Activated naive CD4-positive, alpha-beta T cell treated with anti-CD3 and anti-CD28 coated beads for 36 hours (primary cell): ENCODE measurements around the gene IGF2R. TPM values are rescaled to one million over a fixed set of nuclear protein-coding genes. Genes with fewer than 3 reads are reported as not detected.

Source experiments
- CTCF ChIA-PET: fragments of 350-600 bp; sonication (Branson Sonifier 250); formaldehyde crosslinking; loops from one replicate; lab custom pipeline; 2021; ENCODE audit warnings: antibody characterized with exemption; lab: Charles Lee
- DNase-seq: peaks from one replicate; pipeline ENCODE4 v3.0.0-alpha.2; 2020
- H3K27ac Mint-ChIP-seq: one replicate; pipeline ENCODE4 v1.8.0; 2021; ENCODE audit warnings: mild to moderate bottlenecking, mixed read lengths
- H3K27me3 Mint-ChIP-seq: one replicate; pipeline ENCODE4 v1.8.0; 2021; ENCODE audit warnings: low read depth, mixed read lengths
- H3K36me3 Mint-ChIP-seq: one replicate; pipeline ENCODE4 v1.8.0; 2021; ENCODE audit warnings: low read depth, mixed read lengths
- H3K4me1 Mint-ChIP-seq: one replicate; pipeline ENCODE4 v1.8.0; 2021; ENCODE audit warnings: low read depth, mixed read lengths
- H3K4me3 Mint-ChIP-seq: one replicate; pipeline ENCODE4 v1.8.0; 2021; ENCODE audit warnings: mild to moderate bottlenecking, moderate library complexity, mixed read lengths
- H3K9me3 Mint-ChIP-seq: one replicate; pipeline ENCODE4 v1.8.0; 2021; ENCODE audit warnings: mixed read lengths
- intact Hi-C: fragments of 100-400 bp; cut with micrococcal nuclease; formaldehyde crosslinking; loops from one replicate; pipeline ENCODE4 v1.15.1; 2023
- total RNA-seq, 2 experiments: library from RNA; stranded (reverse); gene quantifications; one replicate each; pipeline ENCODE4 v1.2.3, GENCODE V29; 2021

Gene IGF2R
- total RNA-seq, 2 experiments from 2014 or later: 42.1 to 44.5 TPM

- no peak for DNase-seq
- intact Hi-C loops: no loop called here
- Mint-ChIP-seq H3K36me3 (peaks cover 10% of the 10 kb centered on the region), H3K9me3 (no peaks in the 10 kb centered on the region), H3K4me3 (no peak overlapping the region), H3K27ac (no peak overlapping the region), H3K27me3 (no peaks in the 10 kb centered on the region), H3K4me1 (peaks cover 45% of the 10 kb centered on the region)
- CTCF ChIA-PET: no interaction called here
Measured at GRCh38 chr6:160004419-160005175, 35.7 kb downstream of the IGF2R start.

- intact Hi-C loops: no loop called here
- Mint-ChIP-seq H3K4me3 (no peak overlapping the region), H3K4me1 (peaks cover 40% of the 10 kb centered on the region)
Measured at GRCh38 chr6:160005211-160005610, 36.3 kb downstream of the IGF2R start.

GRCh38 chr6:160005861-160006540 lies 37.1 kb downstream of the IGF2R start:
- Mint-ChIP-seq H3K4me3 (no peak overlapping the region), H3K9me3 (no peaks in the 10 kb centered on the region), H3K27ac (no peak overlapping the region), H3K36me3 (peaks cover 10% of the 10 kb centered on the region), H3K27me3 (no peaks in the 10 kb centered on the region), H3K4me1 (peaks cover 35% of the 10 kb centered on the region)
- CTCF ChIA-PET: no interaction called here
- DNase-seq: no peak
- intact Hi-C loops: loop anchor here (2.0 kb wide), 1 partner anchor 37 kb away; no protein-coding TSS in a partner anchor

More at GRCh38 chr6:160005211-160005610, 36.3 kb downstream of the IGF2R start:
- H3K36me3 Mint-ChIP-seq: peaks cover 8% of the 10 kb centered on the region
- CTCF ChIA-PET: no interaction called here
- no peaks in the 10 kb centered on the region for H3K9me3 Mint-ChIP-seq
- H3K27me3 Mint-ChIP-seq: no peaks in the 10 kb centered on the region
- DNase-seq: no peak
- H3K27ac Mint-ChIP-seq: no peak overlapping the region

- CTCF ChIA-PET: no interaction called here
- Mint-ChIP-seq H3K4me1 (peaks cover 33% of the 10 kb centered on the region), H3K36me3 (peaks cover 22% of the 10 kb centered on the region)
Measured at GRCh38 chr6:160007145-160007544, 38.3 kb downstream of the IGF2R start.

GRCh38 chr6:160007611-160008010 lies 38.7 kb downstream of the IGF2R start:
- no peaks in the 10 kb centered on the region for H3K27me3 Mint-ChIP-seq
- H3K27ac Mint-ChIP-seq: no peak overlapping the region
- CTCF ChIA-PET: no interaction called here
- DNase-seq: no peak
- intact Hi-C loops: loop anchor here (2.0 kb wide), 1 partner anchor 35 kb away; no protein-coding TSS in a partner anchor
- H3K9me3 Mint-ChIP-seq: no peaks in the 10 kb centered on the region
- H3K4me3 Mint-ChIP-seq: no peak overlapping the region
- H3K36me3 Mint-ChIP-seq: peaks cover 25% of the 10 kb centered on the region
- peaks cover 30% of the 10 kb centered on the region for H3K4me1 Mint-ChIP-seq

More at GRCh38 chr6:160007145-160007544, 38.3 kb downstream of the IGF2R start:
- no peak overlapping the region for H3K27ac Mint-ChIP-seq
- DNase-seq: no peak
- no peaks in the 10 kb centered on the region for H3K9me3 Mint-ChIP-seq
- intact Hi-C loops: loop anchor here (2.0 kb wide), 1 partner anchor 36 kb away; no protein-coding TSS in a partner anchor
- H3K27me3 Mint-ChIP-seq: no peaks in the 10 kb centered on the region
- H3K4me3 Mint-ChIP-seq: no peak overlapping the region

- intact Hi-C loops: no loop called here
- DNase-seq: no peak
- peaks cover 28% of the 10 kb centered on the region for H3K36me3 Mint-ChIP-seq
- H3K4me3 Mint-ChIP-seq: no peak overlapping the region
- peaks cover 40% of the 10 kb centered on the region for H3K4me1 Mint-ChIP-seq
- no peak overlapping the region for H3K27ac Mint-ChIP-seq
- H3K27me3 Mint-ChIP-seq: no peaks in the 10 kb centered on the region
- no peaks in the 10 kb centered on the region for H3K9me3 Mint-ChIP-seq
- CTCF ChIA-PET: no interaction called here
Measured at GRCh38 chr6:160010067-160010466, 41.2 kb downstream of the IGF2R start.

GRCh38 chr6:160013987-160014868 lies 45.3 kb downstream of the IGF2R start:
- Mint-ChIP-seq H3K27me3 (no peaks in the 10 kb centered on the region), H3K4me3 (peak overlapping the region; percentile 5), H3K9me3 (no peaks in the 10 kb centered on the region), H3K27ac (peak overlapping the region; percentile 40), H3K4me1 (peaks cover 44% of the 10 kb centered on the region), H3K36me3 (peaks cover 41% of the 10 kb centered on the region)
- intact Hi-C loops: loop anchor here (1.0 kb wide), 1 partner anchor 16 kb away; no protein-coding TSS in a partner anchor
- DNase-seq: peak; percentile 48
- CTCF ChIA-PET: interaction anchor here (1.2 kb wide), 1 partner anchor 85 kb away, joined by 3 read pairs; no protein-coding TSS in a partner anchor

- no peak for DNase-seq
- Mint-ChIP-seq H3K4me1 (peaks cover 44% of the 10 kb centered on the region), H3K27ac (peak overlapping the region; percentile 40), H3K27me3 (no peaks in the 10 kb centered on the region), H3K9me3 (no peaks in the 10 kb centered on the region), H3K4me3 (no peak overlapping the region), H3K36me3 (peaks cover 41% of the 10 kb centered on the region)
- intact Hi-C loops: loop anchor here (1.0 kb wide), 1 partner anchor 17 kb away; no protein-coding TSS in a partner anchor
- CTCF ChIA-PET: interaction anchor here (1.2 to 2.1 kb wide), 2 partner anchors 36 to 85 kb away, joined by 3 to 6 read pairs; no protein-coding TSS in a partner anchor
Measured at GRCh38 chr6:160014869-160015182, 45.9 kb downstream of the IGF2R start.

GRCh38 chr6:160015778-160016684 lies 47.1 kb downstream of the IGF2R start:
- H3K36me3 Mint-ChIP-seq: peaks cover 35% of the 10 kb centered on the region
- peak overlapping the region; percentile 79 for H3K27ac Mint-ChIP-seq
- peaks cover 44% of the 10 kb centered on the region for H3K4me1 Mint-ChIP-seq

GRCh38 chr6:160022101-160022500 lies 53.2 kb downstream of the IGF2R start:
- Mint-ChIP-seq H3K36me3 (peaks cover 5% of the 10 kb centered on the region), H3K4me3 (no peak overlapping the region), H3K27ac (no peak overlapping the region), H3K4me1 (peaks cover 5% of the 10 kb centered on the region), H3K27me3 (no peaks in the 10 kb centered on the region), H3K9me3 (no peaks in the 10 kb centered on the region)
- CTCF ChIA-PET: no interaction called here
- DNase-seq: no peak
- intact Hi-C loops: no loop called here

More at GRCh38 chr6:160015778-160016684, 47.1 kb downstream of the IGF2R start:
- DNase-seq: peak; percentile 65
- Mint-ChIP-seq H3K9me3 (no peaks in the 10 kb centered on the region), H3K4me3 (no peak overlapping the region), H3K27me3 (no peaks in the 10 kb centered on the region)
- CTCF ChIA-PET: interaction anchor here (1.6 to 2.1 kb wide), 2 partner anchors 38 to 40 kb away, joined by 6 to 8 read pairs; no protein-coding TSS in a partner anchor
- intact Hi-C loops: loop anchor here (1.0 kb wide), 1 partner anchor 37 kb away; no protein-coding TSS in a partner anchor

GRCh38 chr6:160022793-160023192 lies 53.9 kb downstream of the IGF2R start:
- CTCF ChIA-PET: no interaction called here

More at GRCh38 chr6:160022793-160023192, 53.9 kb downstream of the IGF2R start:
- Mint-ChIP-seq H3K27ac (no peak overlapping the region), H3K36me3 (peaks cover 6% of the 10 kb centered on the region), H3K27me3 (no peaks in the 10 kb centered on the region), H3K4me3 (no peak overlapping the region), H3K4me1 (peaks cover 5% of the 10 kb centered on the region), H3K9me3 (no peaks in the 10 kb centered on the region)
- no peak for DNase-seq
- intact Hi-C loops: no loop called here
